SK-N-MC (cell line): Measurements from ENCODE around the gene NLRP7.

ENCODE experiments used
- DNase-seq: peaks from one replicate; pipeline ENCODE4 v3.0.0-alpha.2; 2011; ENCODE audit warnings: low read depth, low spot score
- H3K27ac ChIP-seq: fragments of 200-600 bp; sonication (generic); 2 replicates; pipeline ENCODE4 v1.5.1; 2016; ENCODE audit warnings: mixed run types
- H3K36me3 ChIP-seq: fragments of 200-600 bp; sonication (generic); 2 replicates; pipeline ENCODE4 v1.6.1; 2017; ENCODE audit warnings: antibody characterized with exemption, low read length, mixed read lengths; ENCODE audit not compliant: insufficient read depth
- H3K4me3 ChIP-seq: fragments of 200-600 bp; sonication (generic); 2 replicates; pipeline ENCODE4 v1.5.1; 2016
- H3K9ac ChIP-seq: fragments of 200-600 bp; sonication (generic); 2 replicates; pipeline ENCODE4 v1.8.0; 2017; ENCODE audit warnings: mixed run types, mixed read lengths; ENCODE audit not compliant: insufficient read length
- H3K9me3 ChIP-seq: fragments of 200-600 bp; sonication (generic); 2 replicates; pipeline ENCODE4 v1.6.1; 2017; ENCODE audit warnings: low read depth, mild to moderate bottlenecking, antibody characterized with exemption, low read length, moderate library complexity, mixed read lengths
- EZH2 ChIP-seq: fragments of 200-600 bp; sonication (generic); IDR thresholded peaks from one replicate; pipeline ENCODE4 v1.6.1; 2017; ENCODE audit warnings: antibody characterized with exemption
- FOXP2 ChIP-seq: optimal IDR thresholded peaks from 2 replicates; pipeline ENCODE3; 2011; ENCODE audit warnings: mild to moderate bottlenecking, moderate library complexity; ENCODE audit not compliant: insufficient read depth; ENCODE audit errors: extremely low read length, control extremely low read depth
- POLR2AphosphoS5 ChIP-seq: IDR thresholded peaks from 2 replicates; pipeline ENCODE4 v1.6.1; 2012; ENCODE audit warnings: mild to moderate bottlenecking, low read depth, low read length, borderline replicate concordance

Gene NLRP7

DNA sequence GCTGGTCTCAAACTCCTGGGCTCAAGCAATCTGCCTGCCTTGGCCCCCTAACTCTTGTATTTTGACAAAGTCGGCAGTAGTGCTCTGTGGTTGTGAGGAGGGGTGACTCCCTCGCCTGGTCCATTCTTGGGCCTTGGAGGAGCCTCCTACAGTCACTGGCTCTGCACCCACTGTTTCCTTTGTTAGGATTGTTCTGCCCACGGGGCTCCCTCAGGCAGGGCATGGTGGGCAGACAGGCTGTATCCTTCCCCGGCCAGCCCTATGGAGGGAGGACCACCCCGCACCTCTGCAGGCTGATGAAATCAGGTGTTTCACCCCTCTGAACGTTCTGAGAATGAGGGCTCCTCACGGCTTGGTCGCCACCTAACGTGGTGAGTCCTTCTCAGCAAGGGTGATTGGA lies 64.1 kb downstream of the NLRP7 start:
- H3K4me3 ChIP-seq = no peak overlapping the region
- no peaks in the 10 kb centered on the region for H3K9me3 ChIP-seq
- no peak overlapping the region for H3K27ac ChIP-seq
- TF ChIP-seq FOXP2 (no peak), EZH2 (no peak), POLR2AphosphoS5 (no peak)
- no peaks in the 10 kb centered on the region for H3K36me3 ChIP-seq
- DNase-seq = no peak
- no peak overlapping the region for H3K9ac ChIP-seq

DNA sequence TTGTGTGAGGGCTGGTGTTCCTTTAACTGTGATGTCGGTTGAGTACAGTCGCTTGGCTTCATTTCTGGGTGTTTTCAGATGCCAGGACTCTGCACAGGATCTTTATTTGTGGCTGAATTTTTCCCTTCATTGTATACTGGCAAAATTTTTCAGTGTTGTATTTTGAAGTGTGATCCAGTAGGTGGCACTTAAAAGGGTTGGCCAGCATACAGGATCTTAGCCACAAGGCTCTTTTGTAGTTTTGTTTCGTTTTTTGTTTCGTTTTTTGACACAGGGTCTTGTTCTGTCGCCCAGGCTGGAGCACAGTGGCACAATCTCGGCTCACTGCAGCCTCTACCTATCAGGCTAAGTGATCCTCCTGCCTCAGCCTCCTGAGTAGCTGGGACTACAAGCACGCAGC lies 64.6 kb downstream of the NLRP7 start:
- TF ChIP-seq POLR2AphosphoS5 = no peak
- no peak for TF ChIP-seq FOXP2
- no peak for TF ChIP-seq EZH2
- Histone ChIP-seq H3K9ac (no peak overlapping the region), H3K9me3 (no peaks in the 10 kb centered on the region), H3K27ac (no peak overlapping the region), H3K4me3 (no peak overlapping the region), H3K36me3 (no peaks in the 10 kb centered on the region)
- DNase-seq = no peak

DNA sequence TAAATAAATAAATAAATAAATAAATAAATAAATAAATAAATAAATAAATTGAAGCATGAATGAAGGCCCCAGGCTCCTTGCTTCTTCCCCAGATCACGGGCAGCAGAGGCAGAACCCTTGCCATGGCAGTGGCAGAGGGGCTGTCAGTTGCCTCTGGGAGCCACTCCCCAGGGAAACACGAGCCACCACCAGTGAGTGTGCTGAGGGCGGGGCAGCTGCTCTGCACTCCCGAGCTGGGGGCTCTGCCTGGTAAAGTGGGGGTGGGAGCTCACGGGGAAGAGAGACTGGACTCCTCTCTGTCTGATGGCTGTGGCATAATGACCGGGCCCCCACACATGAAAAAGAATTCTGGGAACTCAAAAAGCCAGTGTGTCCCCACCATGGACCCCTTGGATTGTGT lies 65.4 kb downstream of the NLRP7 start:
- Histone ChIP-seq H3K9me3 (no peaks in the 10 kb centered on the region), H3K27ac (no peak overlapping the region), H3K9ac (no peak overlapping the region), H3K4me3 (no peak overlapping the region), H3K36me3 (no peaks in the 10 kb centered on the region)
- TF ChIP-seq FOXP2 (no peak), POLR2AphosphoS5 (no peak), EZH2 (no peak)
- DNase-seq = no peak

DNA sequence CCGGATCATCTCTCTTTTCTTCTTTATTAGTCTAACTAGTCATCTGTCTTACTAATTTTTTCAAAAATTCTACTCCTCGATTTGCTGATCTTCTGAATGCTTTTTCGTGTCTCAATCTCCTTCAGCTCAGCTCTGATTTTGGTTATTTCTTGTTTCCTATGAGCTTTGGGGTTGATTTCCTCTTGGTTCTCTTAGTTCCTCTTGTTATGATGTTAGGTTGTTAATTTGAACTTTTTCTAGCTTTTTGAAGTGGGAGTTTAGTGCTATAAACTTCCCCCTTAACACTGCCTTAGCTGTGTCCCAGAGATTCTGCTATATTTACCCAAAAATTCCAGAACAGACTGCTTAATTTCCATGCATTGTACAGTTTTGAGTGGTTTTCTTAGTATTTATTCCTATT lies 69.9 kb downstream of the NLRP7 start:
- no peak for DNase-seq
- Histone ChIP-seq H3K4me3 (no peak overlapping the region), H3K36me3 (no peaks in the 10 kb centered on the region), H3K9ac (no peak overlapping the region), H3K9me3 (no peaks in the 10 kb centered on the region), H3K27ac (no peak overlapping the region)
- TF ChIP-seq EZH2 (no peak), POLR2AphosphoS5 (no peak), FOXP2 (no peak)

DNA sequence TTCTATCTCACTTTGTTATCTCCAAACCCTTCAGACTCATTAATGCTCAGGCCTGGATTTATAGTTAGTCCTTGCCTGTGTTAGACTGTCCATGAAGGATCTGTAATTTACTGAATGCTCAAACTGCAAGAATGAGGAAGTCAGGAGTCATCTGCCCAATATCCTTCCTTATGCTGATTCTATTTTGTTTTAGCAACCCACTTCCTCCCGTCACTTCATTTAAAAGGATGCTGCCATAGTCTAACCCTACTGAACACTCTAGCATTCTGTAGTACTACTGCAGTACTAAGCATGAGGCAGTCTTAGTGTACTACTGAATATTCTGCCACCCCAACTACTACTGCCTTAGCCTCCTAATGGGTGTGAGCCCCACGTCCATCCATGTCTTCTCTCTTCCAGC lies 71.8 kb downstream of the NLRP7 start:
- H3K4me3 ChIP-seq = no peak overlapping the region
- H3K36me3 ChIP-seq = no peaks in the 10 kb centered on the region
- TF ChIP-seq FOXP2 (no peak), POLR2AphosphoS5 (no peak), EZH2 (no peak)
- no peaks in the 10 kb centered on the region for H3K9me3 ChIP-seq
- H3K27ac ChIP-seq = no peak overlapping the region
- no peak for DNase-seq
- no peak overlapping the region for H3K9ac ChIP-seq

DNA sequence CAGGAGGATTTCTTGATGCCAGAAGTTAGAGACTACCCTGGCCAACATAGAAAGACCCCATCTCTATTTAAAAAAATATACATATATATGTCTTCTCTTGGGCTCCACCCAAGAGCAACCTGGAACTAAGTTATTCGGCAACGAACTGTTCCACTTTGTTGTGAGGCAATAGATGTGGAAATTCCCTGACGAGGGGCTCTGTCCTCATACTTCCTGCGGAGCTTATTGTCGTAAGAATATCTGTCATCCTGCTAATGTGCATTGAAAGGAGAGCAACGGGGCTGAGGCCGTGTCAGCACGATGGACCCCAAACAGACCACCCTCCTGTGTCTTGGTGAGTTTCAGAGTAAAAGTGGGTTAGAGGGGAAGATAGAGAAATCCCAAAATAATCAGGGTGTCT lies 73.3 kb downstream of the NLRP7 start, which contains the start of gene FCAR:
FCAR (plus strand) TSS at position 246 of the 400 bp plus-strand sequence; CDS start at position 301, 55 bp downstream.
- TF ChIP-seq FOXP2 (no peak), POLR2AphosphoS5 (no peak), EZH2 (no peak)
- no peak within 1 kb of the TSS for H3K9ac ChIP-seq
- H3K4me3 ChIP-seq = no peak within 1 kb of the TSS
- H3K36me3 ChIP-seq = no peaks in the 10 kb centered on the region
- H3K27ac ChIP-seq = no peak within 1 kb of the TSS
- H3K9me3 ChIP-seq = no peaks in the 10 kb centered on the region
- no peak for DNase-seq
